Neutrophil (primary cell): ENCODE data around the gene FBXO9.
A peak's percentile ranks its signal among the peaks of the same experiment; 100 is the strongest.

Experiments
- H3K27ac ChIP-seq: fragments of 200-600 bp; sonication (generic); 2 replicates; pipeline ENCODE4 v1.5.1; 2016; ENCODE audit warnings: mild to moderate bottlenecking, moderate library complexity
- H3K27me3 ChIP-seq: fragments of 200-600 bp; sonication (generic); 2 replicates; pipeline ENCODE4 v1.6.0; 2016; ENCODE audit warnings: mild to moderate bottlenecking
- H3K36me3 ChIP-seq: fragments of 200-600 bp; sonication (generic); 2 replicates; pipeline ENCODE4 v1.5.1; 2017
- H3K4me1 ChIP-seq, 2 experiments: fragments of 200-600 bp in 1 of 2; sonication (generic) in 1 of 2; 1 replicate in 1 of 2; 2 replicates in 1 of 2; pipeline versions ENCODE4 v1.5.1 to v1.6.1; 2013 to 2016; ENCODE audit warnings: low read depth in 1 of 2, low read length in 1 of 2, mild to moderate bottlenecking in 1 of 2, moderate library complexity in 1 of 2; ENCODE audit not compliant: control insufficient read depth in 1 of 2, insufficient read depth in 1 of 2
- H3K4me3 ChIP-seq, 2 experiments: fragments of 200-600 bp in 1 of 2; sonication (generic) in 1 of 2; 1 replicate in 1 of 2; 2 replicates in 1 of 2; pipeline ENCODE4 v1.5.1; 2013 to 2016; ENCODE audit warnings: low read depth in 1 of 2, low read length in 1 of 2, mild to moderate bottlenecking in 1 of 2, moderate library complexity in 1 of 2
- H3K9me3 ChIP-seq: fragments of 200-600 bp; sonication (generic); 2 replicates; pipeline ENCODE4 v1.5.1; 2016
- CTCF ChIP-seq: fragments of 200-600 bp; sonication (generic); IDR thresholded peaks from 2 replicates; pipeline ENCODE4 v1.5.1; 2016; ENCODE audit warnings: antibody characterized with exemption

FBXO9 gene

GRCh38 chr6:53065266-53066076 lies at the start of gene FBXO9:
FBXO9 (plus strand) TSS chr6:53065404; CDS start chr6:53065790, 386 bp downstream.
- no peaks in the 10 kb centered on the region for H3K36me3 ChIP-seq
- peak within 1 kb of the TSS; percentile 84 for H3K27ac ChIP-seq
- peak within 1 kb of the TSS; percentile 83 to 93 for H3K4me3 ChIP-seq
- H3K27me3 ChIP-seq, result no peaks in the 10 kb centered on the region
- H3K9me3 ChIP-seq, result no peaks in the 10 kb centered on the region
- no peak for TF ChIP-seq CTCF
- H3K4me1 ChIP-seq, result peaks cover 69 to 74% of the 10 kb centered on the region in 2 experiments

- peaks cover 74% of the 10 kb centered on the region for H3K36me3 ChIP-seq
- no peak for TF ChIP-seq CTCF
Measured at GRCh38 chr6:53015486-53015885, 49.7 kb upstream of the FBXO9 start.

GRCh38 chr6:53018446-53018845 lies 46.8 kb upstream of the FBXO9 start:
- H3K4me1 ChIP-seq, result no peaks in the 10 kb centered on the region

More at GRCh38 chr6:53015486-53015885, 49.7 kb upstream of the FBXO9 start:
- Histone ChIP-seq H3K27me3 (no peaks in the 10 kb centered on the region), H3K9me3 (no peaks in the 10 kb centered on the region), H3K27ac (no peak overlapping the region), H3K4me1 (no peaks in the 10 kb centered on the region), H3K4me3 (no peak overlapping the region)

GRCh38 chr6:53020005-53020744 lies 45.0 kb upstream of the FBXO9 start:
- no peak overlapping the region for H3K4me3 ChIP-seq
- no peaks in the 10 kb centered on the region for H3K4me1 ChIP-seq
- no peak for TF ChIP-seq CTCF
- H3K36me3 ChIP-seq, result peaks cover 36% of the 10 kb centered on the region
- H3K27me3 ChIP-seq, result no peaks in the 10 kb centered on the region
- H3K9me3 ChIP-seq, result no peaks in the 10 kb centered on the region
- no peak overlapping the region for H3K27ac ChIP-seq

More at GRCh38 chr6:53018446-53018845, 46.8 kb upstream of the FBXO9 start:
- H3K27ac ChIP-seq, result no peak overlapping the region
- no peak for TF ChIP-seq CTCF
- H3K27me3 ChIP-seq, result no peaks in the 10 kb centered on the region
- peaks cover 44% of the 10 kb centered on the region for H3K36me3 ChIP-seq
- H3K4me3 ChIP-seq, result no peak overlapping the region
- H3K9me3 ChIP-seq, result no peaks in the 10 kb centered on the region

GRCh38 chr6:53023323-53023722 lies 41.9 kb upstream of the FBXO9 start:
- Histone ChIP-seq H3K4me3 (no peak overlapping the region), H3K36me3 (peaks cover 24% of the 10 kb centered on the region)
- no peak for TF ChIP-seq CTCF

More at GRCh38 chr6:53023323-53023722, 41.9 kb upstream of the FBXO9 start:
- Histone ChIP-seq H3K27ac (no peak overlapping the region), H3K27me3 (no peaks in the 10 kb centered on the region), H3K9me3 (no peaks in the 10 kb centered on the region), H3K4me1 (no peaks in the 10 kb centered on the region)
